Prostate gland (tissue), 2 donors: ENCODE results near the gene DDX6.

ENCODE experiments used
- CTCF ChIP-seq, 4 experiments: fragments of 200-600 bp in 2 of 4; fragments of 450-650 bp in 2 of 4; sonication (generic) in 2 of 4; IDR thresholded peaks; 1 replicate in 3 of 4; 2 replicates in 1 of 4; pipeline ENCODE4 v1.5.1; 2016 to 2019; ENCODE audit warnings: antibody characterized with exemption in 4 of 4, mild to moderate bottlenecking in 2 of 4, moderate library complexity in 2 of 4
- POLR2A ChIP-seq: fragments of 450-650 bp; IDR thresholded peaks from one replicate; pipeline ENCODE4 v1.6.1; 2016; ENCODE audit warnings: antibody characterized with exemption, mild to moderate bottlenecking
- POLR2AphosphoS5 ChIP-seq: sonication (generic); formaldehyde crosslinking; IDR thresholded peaks from one replicate; pipeline ENCODE4 v1.6.1; 2017; ENCODE audit warnings: antibody characterized with exemption

GRCh38 chr11:118791961-118792569, 1.1 kb upstream of the DDX6 start:
- TF ChIP-seq CTCF (IDR thresholded peaks at IDR 0.05) (no peak), POLR2A (no peak), POLR2AphosphoS5 (no peak)
